ENCODE data around the gene ENOX1.

ENOX1 gene

DNA sequence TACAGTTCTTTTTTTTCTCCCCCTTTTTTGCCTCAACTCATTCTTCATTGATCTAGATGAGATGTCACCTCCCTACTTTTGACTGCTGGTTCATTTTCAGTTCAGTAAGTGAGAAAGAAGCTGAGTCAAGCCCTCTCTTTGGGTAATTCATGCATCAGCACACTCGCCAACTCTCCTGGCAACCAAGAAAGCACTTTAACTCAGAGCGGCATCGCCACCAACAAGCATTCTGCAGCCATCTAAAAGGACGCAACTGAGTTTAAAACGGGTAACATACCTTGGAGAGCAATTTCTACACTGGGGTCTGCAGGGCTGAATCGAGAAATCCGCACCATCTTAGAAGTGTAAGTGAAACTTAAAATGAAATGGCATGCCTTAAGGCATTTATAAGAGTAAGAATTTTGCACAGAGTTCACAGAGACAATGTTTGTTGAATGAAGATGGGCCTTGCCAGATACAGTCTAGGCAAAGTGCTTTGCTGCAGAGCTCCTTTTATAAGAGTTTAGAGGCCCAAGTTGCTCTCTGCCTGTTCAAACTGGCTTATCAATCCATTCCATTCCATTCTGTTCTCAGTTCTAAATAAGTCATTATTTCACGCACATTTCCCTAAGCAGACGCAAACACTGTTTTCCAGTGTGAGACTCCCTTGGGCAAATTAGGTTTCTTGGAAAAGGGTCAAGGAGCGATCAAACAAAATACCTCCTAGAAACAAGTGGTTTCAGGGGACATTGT, 338.0 kb downstream of the ENOX1 start:
- DNase-seq (ENCODE audit: low read depth) = no peak
- TF ChIP-seq, protein P1, sequence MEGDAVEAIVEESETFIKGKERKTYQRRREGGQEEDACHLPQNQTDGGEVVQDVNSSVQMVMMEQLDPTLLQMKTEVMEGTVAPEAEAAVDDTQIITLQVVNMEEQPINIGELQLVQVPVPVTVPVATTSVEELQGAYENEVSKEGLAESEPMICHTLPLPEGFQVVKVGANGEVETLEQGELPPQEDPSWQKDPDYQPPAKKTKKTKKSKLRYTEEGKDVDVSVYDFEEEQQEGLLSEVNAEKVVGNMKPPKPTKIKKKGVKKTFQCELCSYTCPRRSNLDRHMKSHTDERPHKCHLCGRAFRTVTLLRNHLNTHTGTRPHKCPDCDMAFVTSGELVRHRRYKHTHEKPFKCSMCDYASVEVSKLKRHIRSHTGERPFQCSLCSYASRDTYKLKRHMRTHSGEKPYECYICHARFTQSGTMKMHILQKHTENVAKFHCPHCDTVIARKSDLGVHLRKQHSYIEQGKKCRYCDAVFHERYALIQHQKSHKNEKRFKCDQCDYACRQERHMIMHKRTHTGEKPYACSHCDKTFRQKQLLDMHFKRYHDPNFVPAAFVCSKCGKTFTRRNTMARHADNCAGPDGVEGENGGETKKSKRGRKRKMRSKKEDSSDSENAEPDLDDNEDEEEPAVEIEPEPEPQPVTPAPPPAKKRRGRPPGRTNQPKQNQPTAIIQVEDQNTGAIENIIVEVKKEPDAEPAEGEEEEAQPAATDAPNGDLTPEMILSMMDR (IDR thresholded peaks at IDR 0.05; ENCODE audit: insufficient read depth, low read depth, low read length, missing control alignments) = no peak
- no peak overlapping the region for H3K4me3 ChIP-seq (ENCODE audit: low read depth, low read length)

DNA sequence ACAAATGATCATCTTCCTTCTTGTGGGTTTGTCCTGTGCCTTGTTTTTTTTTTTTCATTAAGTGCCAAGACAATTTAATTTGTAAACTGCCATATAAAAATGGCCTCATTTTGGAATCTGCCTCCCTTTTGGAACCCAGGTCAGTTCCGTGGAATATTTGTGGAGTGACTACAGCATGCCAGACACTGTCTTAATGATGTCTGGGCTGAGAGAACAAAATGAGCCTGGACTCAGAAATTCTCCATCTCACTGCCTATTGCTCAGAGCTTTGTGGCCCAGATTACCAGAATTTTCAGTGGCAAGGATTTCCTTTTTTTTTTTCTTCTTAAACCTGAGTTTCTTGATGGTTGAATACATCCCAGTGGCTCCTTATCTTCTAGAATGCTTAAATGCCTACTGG, 340.6 kb downstream of the ENOX1 start:
- H3K4me3 ChIP-seq (ENCODE audit: low read depth, low read length) = no peak overlapping the region
- DNase-seq (ENCODE audit: low read depth) = no peak
- TF ChIP-seq, protein P1 (IDR thresholded peaks at IDR 0.05; ENCODE audit: insufficient read depth, low read depth, low read length, missing control alignments) = no peak

DNA sequence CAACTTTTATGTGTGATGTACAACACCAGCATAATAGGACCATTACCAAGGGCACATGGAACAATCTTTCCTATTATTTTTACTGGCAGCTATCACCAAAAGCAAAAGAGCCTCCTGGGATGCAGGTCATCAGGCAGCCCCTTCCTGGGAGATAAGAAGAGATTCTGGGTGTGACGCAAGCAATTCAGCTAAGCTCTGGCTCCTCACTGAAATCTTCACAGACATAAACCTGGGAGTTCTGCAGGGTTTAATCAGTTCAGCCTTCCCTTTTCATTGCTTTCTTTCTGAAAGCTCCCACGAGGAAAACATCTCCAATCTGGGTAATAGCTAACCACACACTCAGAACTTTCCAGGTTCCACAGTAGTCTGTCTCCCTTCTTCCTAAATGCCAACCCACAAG, 341.1 kb downstream of the ENOX1 start:
- no peak overlapping the region for H3K4me3 ChIP-seq (ENCODE audit: low read depth, low read length)
- TF ChIP-seq, protein P1 (IDR thresholded peaks at IDR 0.05; ENCODE audit: insufficient read depth, low read depth, low read length, missing control alignments) = no peak
- DNase-seq (ENCODE audit: low read depth) = no peak

DNA sequence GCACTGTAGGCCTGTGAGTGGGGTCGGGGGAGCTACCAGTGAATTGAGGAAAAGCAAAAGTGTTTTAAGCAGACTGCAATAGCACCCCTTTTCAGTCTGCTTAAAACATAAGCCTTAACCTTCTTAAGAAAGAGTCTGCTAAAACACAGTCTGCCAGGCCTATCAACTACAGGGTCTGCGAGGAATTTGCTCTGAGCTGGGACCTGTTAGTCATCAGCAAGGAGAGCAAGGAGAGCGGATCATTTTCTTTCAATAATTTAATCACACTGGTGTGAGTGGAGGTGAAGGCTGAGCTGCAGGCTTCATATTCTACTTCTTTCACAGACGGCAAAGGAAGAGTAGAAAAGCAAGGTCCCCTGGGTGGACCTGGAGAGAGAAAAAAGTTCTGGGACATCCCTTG, 342.7 kb downstream of the ENOX1 start:
- TF ChIP-seq, protein P1 (IDR thresholded peaks at IDR 0.05; ENCODE audit: insufficient read depth, low read depth, low read length, missing control alignments) = no peak
- H3K4me3 ChIP-seq (ENCODE audit: low read depth, low read length) = no peak overlapping the region
- DNase-seq (ENCODE audit: low read depth) = no peak

DNA sequence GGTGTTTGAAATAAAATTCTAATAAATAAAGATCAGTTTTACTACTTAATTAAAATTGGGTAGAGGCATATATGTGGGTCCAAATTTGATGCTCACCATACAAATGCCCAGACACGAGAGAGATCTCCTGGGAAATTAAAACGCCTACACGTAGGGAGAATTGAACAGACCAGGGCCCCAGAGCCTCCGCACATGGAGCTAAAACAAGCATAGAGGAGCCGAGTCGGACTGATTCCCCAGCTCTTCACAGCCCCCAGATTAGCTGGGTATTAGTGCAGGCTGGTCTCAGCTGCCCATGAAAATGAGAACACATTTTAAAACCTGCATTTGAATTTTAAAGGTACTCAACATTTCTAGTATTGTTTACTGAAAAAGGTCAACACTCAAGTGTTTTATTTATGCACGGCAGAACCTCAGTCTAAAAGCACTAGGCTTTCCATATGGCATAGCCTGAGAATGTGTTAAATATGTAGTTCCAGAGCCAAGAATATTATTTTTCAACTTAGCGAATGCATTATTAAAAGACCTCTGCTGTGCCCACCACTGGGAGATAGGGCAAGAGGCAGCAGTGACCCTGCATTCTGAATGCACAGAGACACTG, 344.8 kb downstream of the ENOX1 start:
- no peak for DNase-seq (ENCODE audit: low read depth)
- H3K4me3 ChIP-seq (ENCODE audit: low read depth, low read length) = no peak overlapping the region
- TF ChIP-seq, protein P1 (IDR thresholded peaks at IDR 0.05; ENCODE audit: insufficient read depth, low read depth, low read length, missing control alignments) = no peak

DNA sequence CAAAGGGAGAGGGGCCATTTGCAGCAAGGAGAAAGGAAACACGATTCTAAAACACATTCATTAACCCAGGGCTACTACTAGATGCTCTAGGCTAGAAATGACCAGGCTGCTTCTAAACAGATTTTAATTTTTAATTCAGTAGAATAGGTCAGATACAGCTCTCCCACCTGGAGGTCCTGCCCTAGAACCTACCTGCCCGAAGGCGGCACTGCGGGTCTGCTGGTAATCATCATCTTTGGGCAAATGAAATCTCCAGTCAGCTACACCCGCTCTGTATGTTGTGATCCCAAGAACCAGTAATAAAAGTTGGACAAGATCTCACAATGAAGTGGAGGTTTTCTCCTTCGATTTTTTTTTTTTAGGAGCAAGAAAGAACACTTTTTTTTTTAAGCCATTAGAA, 345.3 kb downstream of the ENOX1 start:
- TF ChIP-seq, protein P1 (IDR thresholded peaks at IDR 0.05; ENCODE audit: insufficient read depth, low read depth, low read length, missing control alignments) = no peak
- H3K4me3 ChIP-seq (ENCODE audit: low read depth, low read length) = no peak overlapping the region
- DNase-seq (ENCODE audit: low read depth) = no peak
